ENCODE data around the gene RBPMS2. TPM values are rescaled to one million over a fixed set of nuclear protein-coding genes. Genes with fewer than 3 reads are reported as not detected.

RBPMS2 gene
- total and polyA plus RNA-seq, 2 of the 4 experiments (the other 2 are of a cell fraction) = 2.8 TPM; not detected in 1

GRCh38 chr15:64772488-64772887, 2.9 kb downstream of the RBPMS2 start:
- H2BK5ac ChIP-seq (ENCODE audit: low read depth, low read length, poor library complexity, severe bottlenecking) = no peak overlapping the region
- H4K5ac ChIP-seq (ENCODE audit: low read depth, low read length) = no peak overlapping the region
- H3K9me1 ChIP-seq (ENCODE audit: insufficient read depth, low read length) = peaks cover 3% of the 10 kb centered on the region
- in situ Hi-C loops (cut with MboI; ENCODE audit: low sequenced_read_pairs) = no loop called here
- no peak overlapping the region for H3K27ac ChIP-seq (ENCODE audit: insufficient read depth, low read length)
- H3K9ac ChIP-seq (ENCODE audit: low read depth, low read length) = no peak overlapping the region
- POLR2A ChIA-PET (ENCODE audit: unreplicated experiment) = no interaction called here
- no peak for ATAC-seq (ENCODE audit: low read depth)
- intact Hi-C loops (cut with micrococcal nuclease) = no loop called here
- H3K4ac ChIP-seq (ENCODE audit: low read depth, low read length) = no peak overlapping the region
- H3K14ac ChIP-seq (replicated peaks; ENCODE audit: low read depth, low read length) = no peak overlapping the region
- CTCF ChIA-PET = no interaction called here
- no peak overlapping the region for H2BK20ac ChIP-seq (ENCODE audit: low read depth, low read length)
- peaks cover 0 to 10% of the 10 kb centered on the region in 2 experiments; a peak in 1 of 4 replicates for H3K79me1 ChIP-seq (ENCODE audit: low read depth in 1 of 2, low read length in 2 of 2)
- H3K4me3 ChIP-seq (ENCODE audit: insufficient read depth, low read depth, low read length) = no peak overlapping the region
- no peak overlapping the region for H4K91ac ChIP-seq (ENCODE audit: insufficient read depth, low read depth, low read length)
- H2BK15ac ChIP-seq (ENCODE audit: low read depth, low read length) = no peak overlapping the region
- peaks cover 10% of the 10 kb centered on the region for H3K27me3 ChIP-seq (ENCODE audit: control insufficient read depth, insufficient read depth, low read length)
- H3K18ac ChIP-seq (ENCODE audit: low read depth, low read length) = no peak overlapping the region
- no TSS peak for BruUV-seq (replicated peaks)
- H2AK9ac ChIP-seq (replicated peaks; ENCODE audit: low read depth, low read length, poor library complexity) = no peak overlapping the region
- dilution Hi-C loops (cut with HindIII; ENCODE audit: low sequenced_read_pairs, unreplicated experiment) = no loop called here
- no peak overlapping the region for H2AFZ ChIP-seq (replicated peaks; ENCODE audit: low read length, poor library complexity)
- H3K23ac ChIP-seq (ENCODE audit: low read depth, low read length) = no peak overlapping the region
- DNase-seq = no peak
- no peak overlapping the region for H2BK120ac ChIP-seq (ENCODE audit: low read depth, low read length)
- TF ChIP-seq USF2 (IDR thresholded peaks at IDR 0.05; ENCODE audit: low read depth, low read length) (no peak), CTCF (conservative IDR thresholded peaks at IDR 0.05; ENCODE audit: low read depth, low read length) (no peak), POLR2A (IDR thresholded peaks at IDR 0.05; ENCODE audit: low read depth, low read length) (no peak), FOS (IDR thresholded peaks at IDR 0.05; ENCODE audit: low read depth, low read length) (no peak), RFX5 (IDR thresholded peaks at IDR 0.05; ENCODE audit: low read depth, low read length) (no peak), RCOR1 (IDR thresholded peaks at IDR 0.05; ENCODE audit: insufficient replicate concordance, low read length) (no peak), RAD21 (IDR thresholded peaks at IDR 0.05; ENCODE audit: low read length) (no peak), ELK1 (IDR thresholded peaks at IDR 0.05; ENCODE audit: borderline replicate concordance, low read depth, low read length) (no peak), MAZ (IDR thresholded peaks at IDR 0.05; ENCODE audit: borderline replicate concordance, low read depth, low read length) (no peak), BHLHE40 (IDR thresholded peaks at IDR 0.05; ENCODE audit: low read depth, low read length) (no peak)
- no peak overlapping the region for H3K56ac ChIP-seq (ENCODE audit: extremely low read depth, insufficient read depth, low read length)
- H4K8ac ChIP-seq (ENCODE audit: low read depth in 2 of 2, low read length in 2 of 2) = no peak overlapping the region
- H2AK5ac ChIP-seq (ENCODE audit: low read depth, low read length) = no peak overlapping the region
- 50% methylated on average over 2 of the region's 3 CpGs; no CpG with 5 or more reads in 1 of the 2 experiments for WGBS, 2 experiments (ENCODE audit: extremely low coverage in 2 of 2, insufficient read length in 1 of 2)
- H3K9me3 ChIP-seq (ENCODE audit: control insufficient read depth, insufficient read depth, low read length) = no peaks in the 10 kb centered on the region
- no peaks in the 10 kb centered on the region for H3K36me3 ChIP-seq (ENCODE audit: control insufficient read depth, insufficient read depth, low read length)
- no peaks in the 10 kb centered on the region for H4K20me1 ChIP-seq (ENCODE audit: insufficient read depth, low read length)
- H3K4me1 ChIP-seq (ENCODE audit: control insufficient read depth, insufficient read depth, low read length) = no peaks in the 10 kb centered on the region; the same call in 1 of the 2 replicates
- no peak overlapping the region for H3K4me2 ChIP-seq (ENCODE audit: low read depth, low read length)

Measured in IMR-90 (cell line).